HCT116 (cell line): ENCODE data around the gene AHSA1. TPM values are rescaled to one million over a fixed set of nuclear protein-coding genes. Genes with fewer than 3 reads are reported as not detected.

Experiments used
- ATAC-seq: fragments of 200-7000 bp; cut with Tn5 transposase; 2 replicates; pipeline ENCODE4 v1.9.1; 2020; ENCODE audit warnings: mild to moderate bottlenecking, moderate library complexity
- BruUV-seq: library from RNA; stranded (reverse); fragments of 400-500 nt; replicated peaks from 2 replicates; lab custom pipeline; 2021; lab: Mats Ljungman, UMichigan
- CTCF ChIA-PET: fragments of 300-600 bp; sonication (Branson Sonifier 250); formaldehyde crosslinking; loops from one replicate; lab custom pipeline; 2021; ENCODE audit warnings: antibody characterized with exemption; lab: Charles Lee
- POLR2A ChIA-PET: fragments of 300-600, 350-600 bp; sonication (Branson Sonifier 250); formaldehyde crosslinking; loops from one replicate; lab custom pipeline; 2021; ENCODE audit warnings: antibody characterized with exemption; lab: Charles Lee
- RAD21 ChIA-PET, 2 experiments: fragments of 300-600 bp; sonication (Branson Sonifier 250); formaldehyde crosslinking; loops; one replicate each; lab custom pipeline; 2023; ENCODE audit warnings: low total read pairs in 2 of 2; ENCODE audit not compliant: uncharacterized antibody in 2 of 2, unreplicated experiment in 2 of 2, low non-redundant PET in 1 of 2; lab: Charles Lee
- DNase-seq: peaks from one replicate; pipeline ENCODE4 v3.0.0-alpha.2; 2010; ENCODE audit warnings: low read depth, low spot score
- H2AFZ ChIP-seq: fragments of 200-600 bp; shearing (Covaris generic), sonication (generic); 2 replicates; pipeline ENCODE4 v1.6.1; 2017; ENCODE audit warnings: low read depth, mixed run types, mixed read lengths, antibody characterized with exemption, low read length; ENCODE audit not compliant: poor library complexity, severe bottlenecking
- H3K27ac ChIP-seq: 2 replicates; pipeline ENCODE4 v1.5.1; 2012; ENCODE audit warnings: low read depth, low read length
- H3K27me3 ChIP-seq: fragments of 200-600 bp; sonication (generic); 2 replicates; pipeline ENCODE4 v1.6.1; 2016; ENCODE audit warnings: mixed run types, low read length, mixed read lengths; ENCODE audit not compliant: insufficient read depth
- H3K36me3 ChIP-seq, 2 experiments: fragments of 200-500 bp in 1 of 2; fragments of 200-600 bp in 1 of 2; sonication (Bioruptor generic) in 1 of 2; sonication (generic) in 1 of 2; 2 replicates each; pipeline versions ENCODE4 v1.5.1 to v1.6.1; 2014 to 2016; ENCODE audit warnings: low read length in 2 of 2, inconsistent platforms in 1 of 2, mixed read lengths in 1 of 2, mixed run types in 1 of 2; ENCODE audit not compliant: insufficient read depth in 2 of 2, control insufficient read depth in 1 of 2
- H3K4me1 ChIP-seq, 2 experiments: fragments of 200-600 bp in 1 of 2; sonication (generic) in 1 of 2; 2 replicates each; pipeline versions ENCODE4 v1.5.1 to v1.6.1; 2012 to 2017; ENCODE audit warnings: low read length in 2 of 2, inconsistent platforms in 1 of 2, mild to moderate bottlenecking in 1 of 2, mixed read lengths in 1 of 2, mixed run types in 1 of 2, moderate library complexity in 1 of 2; ENCODE audit not compliant: insufficient read depth in 2 of 2, control insufficient read depth in 1 of 2
- H3K4me2 ChIP-seq: fragments of 200-600 bp; sonication (generic); 2 replicates; pipeline ENCODE4 v1.6.1; 2017; ENCODE audit warnings: mixed run types, low read length, mixed read lengths
- H3K4me3 ChIP-seq, 2 experiments: fragments of 200-600 bp in 1 of 2; sonication (generic) in 1 of 2; replicated peaks in 1 of 2; 2 replicates each; pipeline ENCODE4 v1.5.1; 2011 to 2016; ENCODE audit warnings: low read length in 2 of 2, control low read depth in 1 of 2, low read depth in 1 of 2, mild to moderate bottlenecking in 1 of 2, mixed read lengths in 1 of 2, mixed run types in 1 of 2
- H3K79me2 ChIP-seq: fragments of 200-600 bp; sonication (generic); 2 replicates; pipeline ENCODE4 v1.6.1; 2017; ENCODE audit warnings: mild to moderate bottlenecking, mixed run types, low read length, moderate library complexity, mixed read lengths; ENCODE audit not compliant: insufficient read depth
- H3K9ac ChIP-seq: fragments of 200-600 bp; sonication (generic); 2 replicates; pipeline ENCODE4 v1.6.1; 2016; ENCODE audit warnings: low read length, mixed read lengths
- H3K9me2 ChIP-seq: fragments of 200-600 bp; sonication (generic), shearing (Covaris generic); 2 replicates; pipeline ENCODE4 v1.6.1; 2017; ENCODE audit warnings: mixed run types, mild to moderate bottlenecking, moderate library complexity; ENCODE audit not compliant: insufficient read depth
- H3K9me3 ChIP-seq, 2 experiments: fragments of 200-500 bp in 1 of 2; fragments of 200-600 bp in 1 of 2; sonication (Bioruptor generic) in 1 of 2; sonication (generic) in 1 of 2; 2 replicates each; pipeline ENCODE4 v1.6.1; 2014 to 2017; ENCODE audit warnings: low read length in 2 of 2, mixed read lengths in 2 of 2, inconsistent platforms in 1 of 2, low read depth in 1 of 2, mild to moderate bottlenecking in 1 of 2, mixed run types in 1 of 2, moderate library complexity in 1 of 2; ENCODE audit not compliant: control insufficient read depth in 1 of 2, insufficient read depth in 1 of 2
- H4K20me1 ChIP-seq: fragments of 200-600 bp; sonication (generic), shearing (Covaris generic); 2 replicates; pipeline ENCODE4 v1.6.1; 2017; ENCODE audit warnings: mixed run types, mild to moderate bottlenecking, moderate library complexity; ENCODE audit not compliant: insufficient read depth
- CEBPB ChIP-seq: IDR thresholded peaks from 2 replicates; pipeline ENCODE4 v1.6.1; 2012; ENCODE audit warnings: low read depth
- CTCF ChIP-seq, 3 experiments: fragments of 200-600 bp in 1 of 3; sonication (generic) in 1 of 3; IDR thresholded peaks in 2 of 3; conservative IDR thresholded peaks in 1 of 3; 2 replicates each; pipeline ENCODE4 v1.5.1; 2012 to 2017; ENCODE audit warnings: low read depth in 2 of 3, low read length in 2 of 3, antibody characterized with exemption in 1 of 3, borderline replicate concordance in 1 of 3, control low read depth in 1 of 3, mild to moderate bottlenecking in 1 of 3, mixed read lengths in 1 of 3, mixed run types in 1 of 3, moderate library complexity in 1 of 3; ENCODE audit not compliant: insufficient read depth in 1 of 3
- EZH2phosphoT487 ChIP-seq: fragments of 200-600 bp; IDR thresholded peaks from 2 replicates; pipeline ENCODE4 v1.6.1; 2018; ENCODE audit warnings: antibody characterized with exemption, borderline replicate concordance
- ZBTB33 ChIP-seq: IDR thresholded peaks from 2 replicates; pipeline ENCODE4 v1.6.1; 2011; ENCODE audit warnings: mild to moderate bottlenecking, low read length, moderate library complexity; ENCODE audit not compliant: insufficient replicate concordance; ENCODE audit errors: extremely low read depth
- ZNF274 ChIP-seq: fragments of 200-500 bp; sonication (Bioruptor generic); IDR thresholded peaks from 2 replicates; pipeline ENCODE4 v1.6.1; 2014; ENCODE audit warnings: mild to moderate bottlenecking, low read depth, low read length, inconsistent platforms
- intact Hi-C: fragments of 100-400 bp; cut with micrococcal nuclease; formaldehyde crosslinking; loops from 2 replicates; pipeline ENCODE4 v1.10.0; 2022
- total RNA-seq: library from RNA; stranded (reverse); gene quantifications from one replicate; pipeline ENCODE4 v1.2.1, GENCODE V29; 2021; ENCODE audit not compliant: unreplicated experiment

Gene AHSA1
- total RNA-seq, 1 experiment from 2014 or later: 222 TPM

GRCh38 chr14:77509366-77509765 is 51.5 kb downstream of the AHSA1 start:
- ATAC-seq (no peak), DNase-seq (no peak)
- BruUV-seq: no TSS peak
- no peaks in the 10 kb centered on the region for H4K20me1 ChIP-seq
- no peak overlapping the region for H3K9ac ChIP-seq
- POLR2A ChIA-PET: no interaction called here
- H3K36me3 ChIP-seq: peaks cover 5 to 8% of the 10 kb centered on the region in 2 experiments; a peak in 3 of 4 replicates
- H3K27me3 ChIP-seq: no peaks in the 10 kb centered on the region
- intact Hi-C loops: no loop called here
- no peaks in the 10 kb centered on the region for H3K9me3 ChIP-seq
- H3K9me2 ChIP-seq: no peaks in the 10 kb centered on the region
- no peak overlapping the region for H3K27ac ChIP-seq
- no peak overlapping the region for H3K4me3 ChIP-seq
- no peaks in the 10 kb centered on the region for H3K4me1 ChIP-seq
- no peak overlapping the region for H2AFZ ChIP-seq
- H3K79me2 ChIP-seq: no peaks in the 10 kb centered on the region
- TF ChIP-seq EZH2phosphoT487 (no peak), CEBPB (no peak), CTCF (IDR thresholded peaks at IDR 0.05 in 2 of 3, conservative IDR thresholded peaks at IDR 0.05 in 1 of 3; ENCODE audit: borderline replicate concordance in 1 of 3, insufficient read depth in 1 of 3, low read depth in 2 of 3, low read length in 2 of 3) (no peak), ZBTB33 (no peak), ZNF274 (no peak)
- CTCF ChIA-PET: no interaction called here
- RAD21 ChIA-PET: no interaction called here
- no peak overlapping the region for H3K4me2 ChIP-seq
